Activated CD8-positive, alpha-beta memory T cell treated with anti-CD3 and anti-CD28 coated beads for 36 hours (primary cell): ENCODE data around the gene NOL3. TPM values are rescaled to one million over a fixed set of nuclear protein-coding genes. Genes with fewer than 3 reads are reported as not detected.

Source experiments
- CTCF ChIA-PET: fragments of 350-600 bp; sonication (Branson Sonifier 250); formaldehyde crosslinking; loops from one replicate; lab custom pipeline; 2021; ENCODE audit warnings: antibody characterized with exemption; lab: Charles Lee
- POLR2A ChIA-PET: fragments of 350-600 bp; sonication (Branson Sonifier 250); formaldehyde crosslinking; loops from one replicate; lab custom pipeline; 2021; ENCODE audit warnings: antibody characterized with exemption; lab: Charles Lee
- total RNA-seq, 2 experiments: library from RNA; stranded (reverse); gene quantifications; one replicate each; pipeline ENCODE4 v1.2.3, GENCODE V29; 2021

The NOL3 gene
- total RNA-seq, 2 experiments from 2014 or later: 4.9 to 5.2 TPM

DNA sequence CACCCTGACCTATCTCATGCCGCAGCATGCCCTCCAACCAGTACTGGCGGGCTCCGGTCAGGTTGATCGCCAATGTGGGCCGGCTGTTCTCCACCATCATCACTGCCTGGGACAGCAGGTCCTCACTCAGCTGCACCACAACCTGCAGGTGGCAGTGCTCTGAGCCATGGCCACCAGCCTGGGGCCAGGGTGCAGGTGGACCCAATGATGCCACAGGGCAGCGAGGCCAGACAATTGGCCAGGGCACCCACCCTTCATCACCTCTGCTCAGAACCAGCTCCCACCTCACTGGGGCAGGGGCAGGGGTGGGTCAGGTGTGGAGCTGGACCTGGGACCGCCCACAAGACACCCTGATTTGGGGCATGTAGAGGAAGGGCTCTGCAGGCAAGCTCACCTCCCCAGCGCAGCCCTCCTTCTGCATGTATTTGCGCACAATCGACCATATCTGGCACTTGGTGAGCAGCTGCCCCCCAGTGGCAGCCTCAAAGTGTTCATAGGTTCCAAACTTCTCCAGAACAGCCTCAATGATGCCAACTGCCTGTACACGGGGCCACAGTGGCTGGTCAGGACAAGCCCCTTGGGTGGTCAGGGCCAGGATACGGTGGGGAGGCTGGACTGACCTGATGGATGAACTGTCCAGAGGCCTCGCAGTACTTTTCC is 9.2 kb downstream of the NOL3 start:
- POLR2A ChIA-PET: interaction anchor here (0.5 kb wide), 1 partner anchor 152 kb away, joined by 6 read pairs; no protein-coding TSS in a partner anchor
- CTCF ChIA-PET: interaction anchor here (0.8 to 1.7 kb wide), 4 partner anchors 10 to 163 kb away, joined by 3 to 5 read pairs (median 4); no protein-coding TSS in a partner anchor

DNA sequence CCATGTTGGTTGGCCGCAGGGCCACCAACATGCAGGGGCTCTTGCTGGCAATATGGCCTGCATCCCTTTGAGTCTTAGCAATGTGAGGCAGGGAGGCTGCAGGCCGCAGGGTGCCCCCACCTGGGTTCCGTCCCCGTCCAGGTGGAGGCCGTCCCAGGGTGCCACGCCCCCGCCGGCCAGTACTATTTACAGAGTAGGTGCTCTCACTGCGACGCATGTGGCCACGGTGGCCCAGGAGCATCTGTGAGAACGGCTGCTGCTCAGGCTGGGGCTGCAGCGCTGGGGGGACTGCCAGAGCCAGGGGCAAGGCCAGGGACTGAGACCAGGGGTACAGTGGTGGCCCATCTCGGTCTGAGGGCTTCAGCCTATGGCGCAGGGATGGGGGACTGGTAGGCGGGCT is 9.8 kb downstream of the NOL3 start:
- CTCF ChIA-PET: interaction anchor here (1.0 to 1.7 kb wide), 4 partner anchors 10 to 164 kb away, joined by 3 to 5 read pairs (median 4); partner anchors contain the start of gene NOL3
- POLR2A ChIA-PET: no interaction called here

DNA sequence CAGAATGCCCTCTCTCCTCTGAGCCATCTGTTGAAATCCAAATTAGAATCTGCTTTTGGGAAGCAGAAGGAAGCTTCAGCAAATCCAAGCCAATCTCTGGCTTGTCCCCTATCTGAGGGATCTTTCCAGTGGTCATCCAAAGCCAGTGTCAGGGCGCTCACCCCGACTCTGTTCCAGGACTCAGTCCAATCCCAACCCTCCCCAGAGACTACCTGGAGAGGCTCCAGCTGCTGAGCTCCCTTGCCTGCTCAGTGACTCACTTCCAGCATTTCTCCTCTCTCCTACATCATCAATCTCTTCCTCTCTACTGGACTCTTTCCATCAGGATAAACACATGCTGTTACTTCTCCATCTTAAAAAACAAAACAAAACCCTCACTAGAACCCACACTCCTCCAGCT is 11.0 kb downstream of the NOL3 start:
- POLR2A ChIA-PET: interaction anchor here (0.6 kb wide), 1 partner anchor 28 kb away, joined by 4 read pairs; no protein-coding TSS in a partner anchor

DNA sequence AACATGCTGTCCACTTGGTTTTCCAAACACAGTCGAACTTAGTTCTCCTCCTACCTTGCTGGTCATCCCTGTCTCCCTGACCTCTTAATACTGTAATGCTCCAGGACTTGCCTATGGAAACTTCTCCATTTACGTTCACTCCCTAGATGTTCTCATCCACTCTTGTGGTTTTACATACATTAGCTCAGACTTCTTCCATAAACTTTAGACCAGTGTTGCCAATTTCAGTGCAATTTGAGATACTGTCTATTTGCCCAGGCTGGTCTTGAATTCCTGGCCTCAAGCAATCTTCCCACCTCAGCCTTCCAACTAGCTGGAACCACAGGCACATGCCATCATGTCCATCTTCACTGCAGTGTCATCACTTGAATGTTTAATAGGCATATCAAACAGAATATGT is 11.9 kb downstream of the NOL3 start:
- POLR2A ChIA-PET: interaction anchor here (0.6 kb wide), 1 partner anchor 154 kb away, joined by 9 read pairs; no protein-coding TSS in a partner anchor

More for the DNA sequence above, 11.0 kb downstream of the NOL3 start:
- CTCF ChIA-PET: interaction anchor here (1.0 to 4.8 kb wide), 2 partner anchors 11 to 163 kb away, joined by 3 to 23 read pairs; partner anchors contain the start of gene NOL3

DNA sequence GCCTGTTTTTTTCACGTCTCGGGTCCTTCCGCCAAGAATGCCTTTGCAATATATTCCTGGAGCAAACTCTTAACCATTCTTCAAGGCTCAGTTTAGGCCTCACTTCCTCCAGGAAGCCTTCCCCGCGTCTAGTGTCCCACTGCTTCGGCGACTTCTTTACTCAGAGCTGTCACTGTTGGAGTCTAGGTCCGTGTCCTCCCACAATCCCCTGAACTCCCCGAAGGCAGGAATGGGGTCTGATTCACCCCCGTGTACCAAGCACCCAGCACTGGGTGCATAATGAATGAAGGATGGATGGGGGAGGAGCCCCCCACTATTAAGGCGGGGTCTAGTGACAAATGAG is 12.9 kb downstream of the NOL3 start:
- CTCF ChIA-PET: interaction anchor here (0.6 to 4.8 kb wide), 6 partner anchors 8 to 229 kb away, joined by 3 to 23 read pairs (median 14); partner anchors contain the start of gene NOL3
- POLR2A ChIA-PET: interaction anchor here (0.6 to 0.9 kb wide), 2 partner anchors 13 to 43 kb away, joined by 3 read pairs; partner anchors contain the start of genes NOL3 and TMEM208

More for the DNA sequence above, 11.9 kb downstream of the NOL3 start:
- CTCF ChIA-PET: interaction anchor here (1.3 to 4.8 kb wide), 4 partner anchors 12 to 164 kb away, joined by 3 to 23 read pairs (median 8); partner anchors contain the start of gene NOL3

DNA sequence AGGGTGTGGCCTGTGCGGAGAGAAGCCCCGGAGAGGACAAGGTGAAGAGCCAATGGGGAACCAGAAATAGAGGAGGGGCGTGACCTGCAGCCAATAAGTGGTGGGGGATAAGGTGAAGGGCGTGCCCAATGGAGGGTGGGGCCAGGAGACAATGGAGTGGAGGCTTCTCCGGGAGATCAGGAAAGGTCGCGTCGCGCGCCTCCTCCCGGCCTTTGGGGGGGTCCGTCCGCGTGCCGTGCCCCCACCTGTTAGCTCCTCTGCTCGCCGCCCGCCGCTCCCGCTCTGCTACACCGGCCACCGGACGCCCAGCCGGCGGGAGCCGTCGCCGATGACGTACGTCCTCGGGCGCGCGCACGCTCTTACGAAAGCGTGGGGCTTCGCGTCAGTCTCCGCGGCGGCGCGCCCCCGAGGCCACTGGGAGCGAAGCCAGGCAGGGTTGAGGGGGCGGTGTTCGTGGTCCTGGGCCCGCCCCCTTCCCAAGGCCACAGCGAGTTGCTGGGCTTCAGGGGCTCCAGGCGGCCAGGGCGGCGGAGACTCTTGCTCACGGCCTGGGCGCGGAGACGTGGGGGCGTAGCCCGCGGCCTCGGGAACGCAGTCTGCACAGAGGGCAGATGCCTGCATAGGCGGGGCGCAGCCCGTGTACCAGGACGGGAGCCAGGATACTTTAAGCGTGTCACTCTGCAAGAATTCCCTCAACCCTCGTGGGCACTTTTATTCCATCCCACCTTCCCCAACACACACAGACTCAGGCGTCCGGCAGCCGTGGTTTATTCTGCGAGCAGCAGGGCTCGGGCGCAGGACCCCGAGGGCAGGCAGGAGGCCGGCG is 13.5 kb downstream of the NOL3 start, which contains the start of gene MATCAP1:
TSS of gene MATCAP1 (minus strand) at position 337 of the 826 bp plus-strand sequence. CDS start 3,353 bp downstream, outside the sequence.
- ChIA-PET POLR2A (interaction anchor here (0.6 to 0.9 kb wide), 2 partner anchors 43 to 155 kb away, joined by 3 read pairs; partner anchors contain the start of gene TMEM208), CTCF (interaction anchor here (0.6 to 4.8 kb wide), 18 partner anchors 8 to 289 kb away, joined by 3 to 26 read pairs (median 5); partner anchors contain the start of genes HSF4 and NOL3)

DNA sequence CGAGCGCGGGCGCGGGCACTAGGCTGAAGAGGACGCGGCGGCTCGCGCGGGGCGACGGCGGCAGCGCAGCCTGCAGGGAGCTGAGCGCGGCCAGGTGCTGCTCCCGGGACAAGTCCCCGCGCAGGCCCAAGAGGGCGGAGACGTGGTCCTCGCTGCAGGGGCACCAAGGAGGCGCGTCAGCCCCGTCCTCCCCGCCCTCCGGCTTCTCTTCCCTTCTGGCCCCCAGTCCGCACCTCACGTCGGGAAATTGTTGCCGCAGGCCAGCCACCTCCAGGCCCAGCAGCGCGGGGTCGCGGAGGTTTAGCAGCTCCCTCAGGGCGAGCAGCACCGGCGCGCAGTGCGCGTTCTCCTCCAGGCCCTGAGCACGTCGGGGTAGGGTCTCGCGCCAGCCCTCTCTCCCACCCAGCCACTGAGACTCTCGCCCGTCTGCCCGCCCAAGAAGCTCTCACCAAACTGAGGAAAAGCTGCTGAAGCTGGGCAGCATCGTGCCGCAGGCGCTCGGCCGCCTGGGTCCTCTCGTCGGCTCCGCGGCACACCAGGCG is 14.2 kb downstream of the NOL3 start:
- POLR2A ChIA-PET: interaction anchor here (0.6 to 1.2 kb wide), 3 partner anchors 25 to 167 kb away, joined by 3 read pairs; no protein-coding TSS in a partner anchor
- CTCF ChIA-PET: interaction anchor here (0.6 to 4.8 kb wide), 28 partner anchors 9 to 289 kb away, joined by 3 to 26 read pairs (median 5); partner anchors contain the start of genes B3GNT9, FBXL8, HSF4 and NOL3

DNA sequence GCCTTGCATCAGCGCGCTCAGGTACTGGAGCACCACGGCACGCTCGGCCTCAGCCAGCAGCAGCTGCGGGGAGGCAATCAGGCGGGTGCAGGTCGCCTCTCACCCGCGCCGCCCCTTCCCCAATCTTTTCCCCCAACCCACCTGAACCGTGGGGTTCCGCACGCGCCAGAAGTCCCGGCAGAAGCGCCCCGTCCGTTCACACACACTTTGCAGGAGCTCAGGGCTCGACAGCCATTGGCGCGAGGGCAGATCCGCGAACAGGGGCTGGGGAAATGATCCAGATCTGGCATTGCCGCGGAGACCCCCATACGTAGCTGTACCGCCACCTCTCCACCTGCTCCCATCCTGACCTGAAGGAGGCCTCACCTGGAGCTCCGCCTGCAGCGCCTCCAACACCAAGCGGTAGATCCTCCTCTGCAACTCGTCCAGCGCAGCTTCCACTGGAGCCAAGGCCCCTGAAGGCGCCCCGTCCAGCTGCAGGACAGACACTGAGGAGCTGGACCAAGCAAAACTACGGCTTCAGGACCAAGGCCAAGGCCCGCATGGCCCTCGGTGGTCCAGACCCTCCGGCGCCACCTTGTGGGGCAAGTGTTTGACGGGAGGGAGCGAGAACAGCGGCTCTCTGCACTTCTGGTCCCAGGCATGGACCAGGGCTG is 14.8 kb downstream of the NOL3 start:
- ChIA-PET POLR2A (interaction anchor here (0.5 to 1.2 kb wide), 4 partner anchors 11 to 357 kb away, joined by 3 to 8 read pairs (median 3); no protein-coding TSS in a partner anchor), CTCF (interaction anchor here (0.6 to 4.8 kb wide), 32 partner anchors 10 to 290 kb away, joined by 3 to 26 read pairs (median 5); partner anchors contain the start of genes B3GNT9, FBXL8, HSF4 and NOL3)

DNA sequence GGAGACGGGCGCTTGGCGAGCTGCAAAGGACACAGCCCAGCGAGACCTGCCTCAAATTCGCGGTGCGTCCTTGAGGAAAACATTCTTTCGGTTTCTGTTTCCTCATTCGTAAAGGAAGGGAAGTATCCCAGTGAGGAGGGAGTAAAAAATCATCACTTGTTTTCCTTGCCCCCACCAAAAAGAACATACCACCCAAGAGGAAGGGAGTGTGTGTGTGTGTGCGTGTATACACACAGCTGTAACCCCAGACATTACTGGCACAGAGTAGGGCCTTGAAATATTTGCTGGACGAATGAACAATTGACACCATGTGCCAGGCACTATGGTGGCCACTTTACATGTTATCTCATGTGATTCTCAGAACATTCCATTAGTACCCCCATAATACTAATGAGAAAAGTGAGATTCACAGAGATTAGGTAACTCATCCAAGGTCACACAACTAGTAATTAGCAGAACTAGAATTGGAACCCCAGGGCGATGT is 15.4 kb downstream of the NOL3 start:
- ChIA-PET POLR2A (interaction anchor here (0.5 to 1.2 kb wide), 3 partner anchors 12 to 357 kb away, joined by 3 to 8 read pairs (median 3); no protein-coding TSS in a partner anchor), CTCF (interaction anchor here (0.6 to 4.8 kb wide), 24 partner anchors 10 to 291 kb away, joined by 3 to 26 read pairs (median 5); partner anchors contain the start of genes B3GNT9, FBXL8, HSF4 and NOL3)

DNA sequence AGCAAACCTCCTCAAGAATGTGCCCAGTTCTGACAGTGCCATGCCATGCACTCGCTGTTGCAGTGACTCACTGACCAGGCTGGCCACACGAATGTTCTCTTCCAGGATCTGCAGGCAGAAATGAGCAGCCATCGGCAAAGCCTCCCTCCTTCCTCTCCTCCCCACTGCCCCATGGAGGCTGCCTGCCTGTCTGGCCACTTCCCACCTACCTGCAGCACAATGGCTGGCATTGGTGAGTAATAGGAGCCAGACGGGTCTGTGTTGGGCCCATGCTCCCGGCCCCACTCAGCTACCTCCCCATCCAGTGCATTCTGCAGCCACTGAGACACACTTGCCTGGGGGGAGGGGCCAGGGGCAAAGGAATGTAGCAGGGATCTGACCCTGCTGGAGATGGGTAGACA is 16.2 kb downstream of the NOL3 start:
- POLR2A ChIA-PET: no interaction called here

DNA sequence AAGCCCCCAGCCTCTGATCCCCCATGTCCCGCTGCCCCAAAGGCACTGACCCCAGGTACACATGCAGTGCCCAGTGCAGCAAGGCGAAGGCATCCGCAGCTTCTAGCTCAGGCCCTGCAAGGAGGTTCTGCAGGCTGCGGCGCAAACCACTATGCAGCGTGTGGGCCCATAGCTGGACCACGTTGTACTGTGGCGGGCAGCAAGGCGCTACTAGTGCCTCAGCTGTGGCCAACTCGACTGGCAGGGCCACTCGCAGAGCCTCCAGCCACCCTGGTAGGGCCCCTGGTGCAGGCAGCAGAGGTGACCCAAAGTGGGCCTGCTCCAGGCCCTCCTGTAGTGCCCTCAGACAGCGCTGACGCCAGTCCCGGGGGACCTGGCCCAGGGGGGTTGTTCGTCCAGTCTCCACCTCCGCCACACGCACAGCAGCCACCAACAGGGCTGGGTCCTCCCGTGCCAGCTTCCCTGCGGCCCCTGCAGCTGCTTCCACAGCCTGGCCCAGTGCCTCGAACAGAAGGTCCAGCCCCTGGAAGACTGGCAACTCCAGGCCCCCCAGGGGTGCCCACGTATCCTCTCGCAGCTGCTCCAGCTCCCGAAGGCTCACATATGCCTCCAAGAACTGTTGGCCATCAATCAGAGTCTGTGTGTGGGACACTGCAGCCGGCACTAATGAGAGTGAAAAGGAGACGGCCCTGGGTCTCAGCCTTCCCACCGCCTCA is 17.0 kb downstream of the NOL3 start:
- POLR2A ChIA-PET: no interaction called here

More for the DNA sequence above, 16.2 kb downstream of the NOL3 start:
- CTCF ChIA-PET: interaction anchor here (0.6 to 1.1 kb wide), 2 partner anchors 14 to 168 kb away, joined by 3 to 4 read pairs; no protein-coding TSS in a partner anchor

DNA sequence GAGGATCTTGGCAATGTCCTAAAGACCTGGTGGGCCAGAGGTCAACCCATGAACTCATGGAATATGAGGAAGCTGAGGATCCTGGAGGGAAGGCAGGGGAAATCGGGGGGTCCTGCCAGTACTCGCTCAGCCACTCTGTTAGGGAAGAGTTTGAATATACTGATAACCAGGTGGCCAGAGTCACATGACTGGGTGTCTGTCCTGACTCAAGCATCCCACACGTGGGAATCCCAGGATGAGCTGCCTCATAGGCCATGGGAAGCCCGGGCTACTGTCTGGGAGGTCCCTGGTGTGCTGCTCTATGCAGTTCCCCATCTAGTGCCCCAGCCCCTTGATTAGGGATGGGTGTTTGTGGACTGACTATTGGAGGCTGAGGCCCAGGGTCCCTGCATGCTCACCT is 18.0 kb downstream of the NOL3 start:
- ChIA-PET CTCF (interaction anchor here (1.0 to 1.4 kb wide), 3 partner anchors 12 to 234 kb away, joined by 3 to 5 read pairs (median 3); no protein-coding TSS in a partner anchor), POLR2A (interaction anchor here (0.6 kb wide), 1 partner anchor 69 kb away, joined by 9 read pairs; no protein-coding TSS in a partner anchor)

More for the DNA sequence above, 17.0 kb downstream of the NOL3 start:
- CTCF ChIA-PET: interaction anchor here (1.1 to 1.4 kb wide), 3 partner anchors 11 to 169 kb away, joined by 3 to 5 read pairs (median 3); no protein-coding TSS in a partner anchor

DNA sequence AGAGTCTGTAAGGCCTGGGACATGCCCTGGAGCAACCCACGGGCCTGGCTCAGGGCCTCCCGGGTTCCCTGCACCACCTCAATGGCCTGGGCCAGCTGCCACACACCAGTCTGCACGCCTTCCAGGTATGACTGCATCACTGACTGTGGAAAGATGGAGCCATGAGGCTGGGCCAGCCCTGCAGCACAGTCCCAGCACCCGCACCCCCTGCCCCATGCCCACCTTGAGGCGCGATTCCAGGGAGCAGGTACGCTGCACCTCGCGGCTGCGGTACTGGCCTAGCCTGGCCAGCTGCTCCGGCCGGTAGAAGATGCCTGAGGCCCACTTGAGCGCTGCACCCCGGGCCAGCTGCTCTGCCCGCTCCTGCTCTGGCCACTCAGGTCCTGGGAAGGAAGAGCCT is 18.5 kb downstream of the NOL3 start:
- POLR2A ChIA-PET: no interaction called here
- CTCF ChIA-PET: interaction anchor here (1.0 to 1.3 kb wide), 3 partner anchors 14 to 235 kb away, joined by 3 to 5 read pairs (median 3); no protein-coding TSS in a partner anchor

DNA sequence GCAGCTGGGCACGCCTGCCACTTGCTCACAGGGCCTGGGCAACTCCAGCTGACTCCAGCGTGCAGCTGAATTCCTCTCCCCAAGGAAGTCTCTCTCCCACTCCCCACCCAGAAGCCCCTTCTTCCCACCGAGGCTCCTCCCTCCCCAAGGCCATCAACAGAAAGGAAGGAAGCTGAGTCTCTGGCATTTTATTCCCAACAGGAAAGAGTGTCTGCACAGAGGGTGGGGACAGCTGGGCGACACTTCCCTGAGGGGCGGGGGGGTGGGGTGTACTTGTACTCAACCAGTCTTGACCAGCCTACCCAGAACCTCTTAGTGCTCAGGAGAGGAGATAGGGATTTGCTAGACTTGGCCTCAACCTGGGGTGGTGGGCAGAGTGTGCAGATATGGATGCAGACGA is 19.7 kb downstream of the NOL3 start, which contains the start of gene EXOC3L1:
TSS of gene EXOC3L1 (minus strand) at position 96 of the 400 bp plus-strand sequence. CDS start 460 bp downstream, outside the sequence.
- POLR2A ChIA-PET: no interaction called here
- CTCF ChIA-PET: interaction anchor here (1.3 kb wide), 1 partner anchor 35 kb away, joined by 5 read pairs; no protein-coding TSS in a partner anchor

DNA sequence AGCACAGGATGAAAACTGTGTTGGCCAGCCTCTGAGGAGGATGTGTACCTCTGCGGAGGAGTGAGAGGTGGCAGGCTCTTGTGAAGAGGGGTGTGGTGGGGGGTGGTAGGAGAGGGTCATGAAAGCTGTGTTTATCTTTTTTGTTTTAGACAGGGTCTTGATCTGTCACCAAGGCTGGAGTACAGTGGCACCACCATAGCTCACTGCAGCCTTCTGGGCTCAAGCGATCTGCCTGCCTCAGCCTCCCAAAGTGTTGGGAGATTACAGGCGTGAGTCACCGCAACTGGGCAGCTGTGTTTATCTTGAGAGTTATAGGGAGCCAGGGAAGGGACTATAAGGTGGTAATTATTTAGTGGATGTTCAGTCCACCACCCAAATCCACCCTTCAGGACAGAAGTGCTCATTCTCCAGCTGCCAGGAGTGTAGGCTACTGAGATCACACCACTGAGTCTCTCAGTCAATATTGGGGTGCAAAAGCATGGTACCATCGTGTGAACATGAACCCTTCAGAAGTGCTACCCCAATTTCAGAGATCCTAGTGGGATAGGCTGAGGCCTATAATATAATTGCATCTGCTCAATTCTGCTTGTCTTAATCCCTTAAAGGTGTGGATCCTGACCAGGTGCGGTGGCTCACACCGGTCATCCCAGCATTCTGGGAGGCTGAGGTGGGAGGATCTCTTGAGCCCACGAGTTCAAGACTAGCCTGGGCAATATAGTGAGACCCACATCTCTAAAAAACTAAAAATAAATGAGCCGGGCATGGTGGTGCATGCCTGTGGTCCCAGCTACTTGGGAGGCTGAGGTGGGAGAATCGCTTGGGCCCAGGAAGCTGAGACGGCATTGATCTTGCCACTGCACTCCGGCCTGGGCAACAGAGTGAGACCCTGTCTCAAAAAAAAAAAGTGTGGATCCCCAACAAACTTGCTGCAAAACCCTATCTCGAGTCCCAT is 20.4 kb downstream of the NOL3 start:
- CTCF ChIA-PET: interaction anchor here (1.3 kb wide), 1 partner anchor 35 kb away, joined by 5 read pairs; no protein-coding TSS in a partner anchor
- POLR2A ChIA-PET: no interaction called here
